Stomach (tissue), 9 donors: ENCODE data around the gene CELA2A. TPM values are rescaled to one million over a fixed set of nuclear protein-coding genes. Genes with fewer than 3 reads are reported as not detected.
"Not testable (repeated sequence)": the region's sequence is repeated elsewhere in the genome, so short reads cannot be mapped to it uniquely, and the experiment has no call there.

ENCODE experiments used
- DNase-seq, 2 donors: peaks; one replicate each; pipeline versions ENCODE4 v3.0.0 to v3.0.0-alpha.2; 2013 to 2019
- H3K27ac ChIP-seq, 5 donors: fragments of 200-600 bp in 4 of 5; sonication (generic) in 4 of 5; one replicate each; pipeline ENCODE4 v1.5.1; 2013 to 2019; ENCODE audit warnings: mild to moderate bottlenecking in 1 of 5, moderate library complexity in 1 of 5
- H3K27me3 ChIP-seq, 3 donors: fragments of 200-600 bp; sonication (generic); one replicate each; pipeline ENCODE4 v1.5.1; 2017 to 2019; ENCODE audit warnings: mixed run types in 1 of 3
- H3K36me3 ChIP-seq, 4 donors: fragments of 200-600 bp; sonication (generic); 1 replicate in 3 of 4; 2 replicates in 1 of 4; pipeline ENCODE4 v1.5.1; 2016 to 2019
- H3K4me1 ChIP-seq, 4 donors: fragments of 200-600 bp; sonication (generic); one replicate each; pipeline ENCODE4 v1.5.1; 2016 to 2019
- H3K4me3 ChIP-seq, 4 donors: fragments of 200-600 bp; sonication (generic) in 3 of 4; one replicate each; pipeline ENCODE4 v1.5.1; 2016 to 2019; ENCODE audit warnings: mild to moderate bottlenecking in 1 of 4
- H3K9me3 ChIP-seq, 4 donors: fragments of 200-600 bp; sonication (generic); one replicate each; pipeline ENCODE4 v1.5.1; 2016 to 2019
- EP300 ChIP-seq: sonication (generic); formaldehyde crosslinking; IDR thresholded peaks from one replicate; pipeline ENCODE4 v1.6.1; 2017; ENCODE audit warnings: antibody characterized with exemption
- POLR2A ChIP-seq, 4 donors: fragments of 450-650 bp; IDR thresholded peaks; one replicate each; pipeline ENCODE4 v1.6.1; 2016; ENCODE audit warnings: antibody characterized with exemption in 4 of 4, control low read depth in 2 of 4, mild to moderate bottlenecking in 1 of 4, moderate library complexity in 1 of 4
- POLR2AphosphoS5 ChIP-seq, 3 donors: sonication (generic); formaldehyde crosslinking; IDR thresholded peaks; one replicate each; pipeline ENCODE4 v1.6.1; 2016; ENCODE audit warnings: antibody characterized with exemption in 3 of 3
- WGBS, 5 donors: extraction: QIAGEN DNeasy Blood & Tissue Kit in 3 of 5; methylation state at CpG; one replicate each; pipeline versions ENCODE4 v1.1.5 to v1.1.7; 2013 to 2018; 5-methylcytosine and 5-hydroxymethylcytosine counted together
- intact Hi-C: fragments of 100-400 bp; cut with DNase I; formaldehyde crosslinking; loops from one replicate; pipeline ENCODE4 v1.15.1; 2023; ENCODE audit warnings: low total_unique reads
- polyA plus RNA-seq, 3 donors: library from polyadenylated mRNA; stranded (reverse); fragments of 200-250 nt; gene quantifications; one replicate each; pipeline ENCODE4 v1.2.3, GENCODE V29; 2013
- total RNA-seq, 5 donors: library from RNA; depleted of rRNA; stranded (reverse); fragments of >200 nt; gene quantifications; one replicate each; pipeline versions ENCODE4 v1.1.0 to v1.2.3, GENCODE V29; 2014 to 2016
- TF ChIP-seq, protein P1 (sequence below), 7 experiments: fragments of 450-650 bp in 4 of 7; fragments of 200-600 bp in 3 of 7; sonication (generic) in 3 of 7; IDR thresholded peaks; one replicate each; pipeline ENCODE4 v1.5.1; 2016 to 2019; ENCODE audit warnings: antibody characterized with exemption in 7 of 7, control low read depth in 2 of 7, mild to moderate bottlenecking in 1 of 7
- donor health status: healthy with polysubstance abuse.
- donor health status: Bipolar disorder and iron deficiency.
- donor health status: healthy.

The CELA2A gene
- total and polyA plus RNA-seq, 8 donors = 0.43 to 3.1 (median 1.1) TPM; not detected in 4

- Histone ChIP-seq H3K36me3 (no peaks in the 10 kb centered on the region), H3K27me3 (no peaks in the 10 kb centered on the region), H3K27ac (no peak within 1 kb of the TSS), H3K9me3 (no peaks in the 10 kb centered on the region), H3K4me3 (no peak within 1 kb of the TSS), H3K4me1 (no peaks in the 10 kb centered on the region)
- intact Hi-C loops = no loop called here
- no peak for TF ChIP-seq POLR2AphosphoS5 (IDR thresholded peaks at IDR 0.05)
- TF ChIP-seq POLR2A (IDR thresholded peaks at IDR 0.05) = no peak
- TF ChIP-seq, protein P1, sequence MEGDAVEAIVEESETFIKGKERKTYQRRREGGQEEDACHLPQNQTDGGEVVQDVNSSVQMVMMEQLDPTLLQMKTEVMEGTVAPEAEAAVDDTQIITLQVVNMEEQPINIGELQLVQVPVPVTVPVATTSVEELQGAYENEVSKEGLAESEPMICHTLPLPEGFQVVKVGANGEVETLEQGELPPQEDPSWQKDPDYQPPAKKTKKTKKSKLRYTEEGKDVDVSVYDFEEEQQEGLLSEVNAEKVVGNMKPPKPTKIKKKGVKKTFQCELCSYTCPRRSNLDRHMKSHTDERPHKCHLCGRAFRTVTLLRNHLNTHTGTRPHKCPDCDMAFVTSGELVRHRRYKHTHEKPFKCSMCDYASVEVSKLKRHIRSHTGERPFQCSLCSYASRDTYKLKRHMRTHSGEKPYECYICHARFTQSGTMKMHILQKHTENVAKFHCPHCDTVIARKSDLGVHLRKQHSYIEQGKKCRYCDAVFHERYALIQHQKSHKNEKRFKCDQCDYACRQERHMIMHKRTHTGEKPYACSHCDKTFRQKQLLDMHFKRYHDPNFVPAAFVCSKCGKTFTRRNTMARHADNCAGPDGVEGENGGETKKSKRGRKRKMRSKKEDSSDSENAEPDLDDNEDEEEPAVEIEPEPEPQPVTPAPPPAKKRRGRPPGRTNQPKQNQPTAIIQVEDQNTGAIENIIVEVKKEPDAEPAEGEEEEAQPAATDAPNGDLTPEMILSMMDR (IDR thresholded peaks at IDR 0.05) = no peak
- TF ChIP-seq EP300 = no peak
- WGBS, 5 donors = 77 to 83% (median 80%) methylated on average over 5 of the region's 5 CpGs
- DNase-seq = peak in 1 of 2 donors; percentile 41
These were observed 19.3 kb downstream of the CELA2A start, which contains the start of gene CELA2B for GRCh38 chr1:15475752-15476314. CELA2B (plus strand) TSS chr1:15476104; CDS start chr1:15476126, 22 bp downstream.

DNA sequence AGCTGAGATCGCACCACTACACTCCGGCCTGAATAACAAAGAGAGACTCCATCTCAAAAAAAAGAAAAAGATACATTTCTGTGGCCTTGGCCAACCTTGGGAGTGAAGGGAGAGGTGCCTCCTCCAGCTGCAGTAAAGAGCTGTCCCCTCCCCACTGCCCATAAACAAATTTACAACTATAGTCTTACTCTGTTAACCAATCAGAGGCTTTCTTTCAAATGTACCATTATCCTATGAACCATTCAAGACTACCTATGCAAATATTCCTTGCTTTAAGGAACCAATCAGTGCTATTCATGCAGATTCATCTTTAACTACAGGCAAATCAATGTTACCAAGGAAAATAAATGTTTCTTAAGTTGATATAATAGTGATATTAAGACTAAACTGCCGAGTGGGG is 20.4 kb downstream of the CELA2A start:
- DNase-seq = no peak
- H3K27ac ChIP-seq = no peak overlapping the region
- WGBS, 5 donors = 88 to 95% (median 91%) methylated on average over 3 of the region's 3 CpGs
- no peaks in the 10 kb centered on the region for H3K4me1 ChIP-seq
- H3K9me3 ChIP-seq = no peaks in the 10 kb centered on the region
- no peaks in the 10 kb centered on the region for H3K27me3 ChIP-seq
- no peaks in the 10 kb centered on the region for H3K36me3 ChIP-seq
- no peak overlapping the region for H3K4me3 ChIP-seq
- intact Hi-C loops = no loop called here
- no peak for TF ChIP-seq EP300
- TF ChIP-seq POLR2A (IDR thresholded peaks at IDR 0.05) = no peak
- TF ChIP-seq, protein P1 (IDR thresholded peaks at IDR 0.05) = no peak
- TF ChIP-seq POLR2AphosphoS5 (IDR thresholded peaks at IDR 0.05) = no peak

GRCh38 chr1:15477646-15478212 is 21.2 kb downstream of the CELA2A start:
- Histone ChIP-seq H3K27me3 (no peaks in the 10 kb centered on the region), H3K4me3 (no peak overlapping the region), H3K9me3 (no peaks in the 10 kb centered on the region), H3K36me3 (no peaks in the 10 kb centered on the region), H3K4me1 (no peaks in the 10 kb centered on the region), H3K27ac (no peak overlapping the region)
- TF ChIP-seq EP300 = no peak
- TF ChIP-seq, protein P1 (IDR thresholded peaks at IDR 0.05) = no peak
- no peak for TF ChIP-seq POLR2A (IDR thresholded peaks at IDR 0.05)
- TF ChIP-seq POLR2AphosphoS5 (IDR thresholded peaks at IDR 0.05) = no peak
- intact Hi-C loops = no loop called here
- DNase-seq = no peak
- WGBS, 5 donors = 80 to 91% (median 86%) methylated on average over 5 of the region's 5 CpGs

DNA sequence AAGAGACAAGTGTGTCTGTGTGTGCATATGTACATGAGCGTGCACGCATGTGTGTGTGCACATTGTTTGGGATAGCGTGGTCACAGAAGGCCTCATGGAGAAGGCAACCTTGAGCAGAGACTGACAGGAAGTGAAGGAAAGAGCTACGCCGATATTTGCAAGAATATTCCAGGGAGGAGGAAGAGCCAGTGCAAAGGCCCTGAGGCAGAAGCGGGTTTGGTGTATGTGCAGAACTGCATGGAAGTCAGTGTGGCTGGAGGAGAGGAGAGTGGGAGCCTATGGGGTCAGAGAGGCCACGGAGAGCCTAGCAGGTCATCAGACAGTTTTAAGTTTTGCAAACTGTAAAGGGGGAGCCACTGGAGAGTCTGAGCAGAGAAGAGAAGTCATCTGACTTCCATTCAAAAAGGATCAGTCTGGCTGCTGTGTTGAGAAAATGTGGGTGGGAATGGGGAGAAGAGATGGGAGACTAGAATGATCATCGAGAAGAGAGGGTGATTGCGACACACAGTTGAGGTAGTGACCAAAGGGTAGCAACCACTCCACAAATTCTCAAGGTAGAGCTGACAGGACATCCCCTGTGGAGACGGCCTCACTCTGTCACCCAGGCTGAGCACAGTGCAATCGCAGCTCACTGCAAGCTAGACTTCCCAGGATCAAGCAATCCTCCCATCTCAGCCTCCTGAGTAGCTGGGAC is 23.3 kb downstream of the CELA2A start:
- TF ChIP-seq POLR2A (IDR thresholded peaks at IDR 0.05) (no peak), POLR2AphosphoS5 (IDR thresholded peaks at IDR 0.05) (no peak), EP300 (no peak)
- TF ChIP-seq, protein P1 (IDR thresholded peaks at IDR 0.05) = no peak
- DNase-seq = no peak
- Histone ChIP-seq H3K4me1 (no peaks in the 10 kb centered on the region), H3K36me3 (peaks cover 0 to 3% (median 0%) of the 10 kb centered on the region in 4 donors), H3K9me3 (no peaks in the 10 kb centered on the region), H3K27me3 (no peaks in the 10 kb centered on the region), H3K4me3 (no peak overlapping the region), H3K27ac (no peak overlapping the region)
- whole genome bisulfite sequencing, 5 donors = 90 to 98% (median 92%) methylated on average over 11 of the region's 11 CpGs
- intact Hi-C loops = no loop called here

GRCh38 chr1:15482455-15482854 is 25.9 kb downstream of the CELA2A start:
- H3K9me3 ChIP-seq, H3K27ac ChIP-seq, DNase-seq, H3K4me1 ChIP-seq, H3K27me3 ChIP-seq, H3K4me3 ChIP-seq, intact Hi-C loops: not testable (repeated sequence)
- WGBS, 5 donors = 73 to 87% (median 84%) methylated on average over 6 of the region's 6 CpGs
- H3K36me3 ChIP-seq = peaks cover 0 to 22% (median 13%) of the 10 kb centered on the region in 4 donors

- H3K9me3 ChIP-seq, H3K27me3 ChIP-seq, H3K4me1 ChIP-seq, H3K27ac ChIP-seq, DNase-seq, H3K4me3 ChIP-seq, intact Hi-C loops: not testable (repeated sequence)
- H3K36me3 ChIP-seq = peaks cover 0 to 22% (median 13%) of the 10 kb centered on the region in 4 donors
- 80 to 92% (median 86%) methylated on average over 12 to 16 of the region's 16 CpGs for WGBS, 5 donors
These were observed 26.5 kb downstream of the CELA2A start for GRCh38 chr1:15482983-15483543.
